Neutrophil (primary cell): ENCODE measurements around the gene ICAM2.
A peak's percentile ranks its signal among the peaks of the same experiment; 100 is the strongest.

Experiments used
- H3K27ac ChIP-seq: fragments of 200-600 bp; sonication (generic); 2 replicates; pipeline ENCODE4 v1.5.1; 2016; ENCODE audit warnings: mild to moderate bottlenecking, moderate library complexity
- H3K27me3 ChIP-seq: fragments of 200-600 bp; sonication (generic); 2 replicates; pipeline ENCODE4 v1.6.0; 2016; ENCODE audit warnings: mild to moderate bottlenecking
- H3K36me3 ChIP-seq: fragments of 200-600 bp; sonication (generic); 2 replicates; pipeline ENCODE4 v1.5.1; 2017
- H3K4me1 ChIP-seq, 2 experiments: fragments of 200-600 bp in 1 of 2; sonication (generic) in 1 of 2; 1 replicate in 1 of 2; 2 replicates in 1 of 2; pipeline versions ENCODE4 v1.5.1 to v1.6.1; 2013 to 2016; ENCODE audit warnings: low read depth in 1 of 2, low read length in 1 of 2, mild to moderate bottlenecking in 1 of 2, moderate library complexity in 1 of 2; ENCODE audit not compliant: control insufficient read depth in 1 of 2, insufficient read depth in 1 of 2
- H3K4me3 ChIP-seq, 2 experiments: fragments of 200-600 bp in 1 of 2; sonication (generic) in 1 of 2; 1 replicate in 1 of 2; 2 replicates in 1 of 2; pipeline ENCODE4 v1.5.1; 2013 to 2016; ENCODE audit warnings: low read depth in 1 of 2, low read length in 1 of 2, mild to moderate bottlenecking in 1 of 2, moderate library complexity in 1 of 2
- H3K9me3 ChIP-seq: fragments of 200-600 bp; sonication (generic); 2 replicates; pipeline ENCODE4 v1.5.1; 2016
- TF ChIP-seq, protein P1 (sequence below): fragments of 200-600 bp; sonication (generic); IDR thresholded peaks from 2 replicates; pipeline ENCODE4 v1.5.1; 2016; ENCODE audit warnings: antibody characterized with exemption

The ICAM2 gene

DNA sequence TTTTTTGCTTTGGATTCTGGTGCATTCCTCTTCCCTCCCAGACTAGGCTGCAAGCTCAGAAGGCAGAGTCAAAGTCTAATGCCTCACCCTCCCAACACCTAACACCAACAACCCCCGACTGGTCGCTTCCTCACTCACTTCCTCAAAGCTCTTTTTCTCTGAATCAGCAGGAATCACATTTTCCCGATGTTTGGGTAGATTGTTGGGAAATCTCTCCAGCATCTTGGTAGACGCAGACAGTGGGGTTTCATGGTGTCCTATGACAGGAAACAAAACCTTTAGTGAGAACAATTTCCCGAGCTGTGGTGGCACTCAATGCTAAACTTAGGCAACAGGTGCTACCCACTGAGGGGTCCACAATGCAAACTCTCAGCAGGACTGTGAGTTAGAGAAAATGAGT, 39.9 kb upstream of the ICAM2 start:
- peak overlapping the region; percentile 8 for H3K27ac ChIP-seq
- H3K27me3 ChIP-seq = no peaks in the 10 kb centered on the region
- peaks cover 7 to 15% of the 10 kb centered on the region in 2 experiments for H3K4me1 ChIP-seq
- no peaks in the 10 kb centered on the region for H3K9me3 ChIP-seq
- H3K4me3 ChIP-seq = no peak overlapping the region
- TF ChIP-seq, protein P1, sequence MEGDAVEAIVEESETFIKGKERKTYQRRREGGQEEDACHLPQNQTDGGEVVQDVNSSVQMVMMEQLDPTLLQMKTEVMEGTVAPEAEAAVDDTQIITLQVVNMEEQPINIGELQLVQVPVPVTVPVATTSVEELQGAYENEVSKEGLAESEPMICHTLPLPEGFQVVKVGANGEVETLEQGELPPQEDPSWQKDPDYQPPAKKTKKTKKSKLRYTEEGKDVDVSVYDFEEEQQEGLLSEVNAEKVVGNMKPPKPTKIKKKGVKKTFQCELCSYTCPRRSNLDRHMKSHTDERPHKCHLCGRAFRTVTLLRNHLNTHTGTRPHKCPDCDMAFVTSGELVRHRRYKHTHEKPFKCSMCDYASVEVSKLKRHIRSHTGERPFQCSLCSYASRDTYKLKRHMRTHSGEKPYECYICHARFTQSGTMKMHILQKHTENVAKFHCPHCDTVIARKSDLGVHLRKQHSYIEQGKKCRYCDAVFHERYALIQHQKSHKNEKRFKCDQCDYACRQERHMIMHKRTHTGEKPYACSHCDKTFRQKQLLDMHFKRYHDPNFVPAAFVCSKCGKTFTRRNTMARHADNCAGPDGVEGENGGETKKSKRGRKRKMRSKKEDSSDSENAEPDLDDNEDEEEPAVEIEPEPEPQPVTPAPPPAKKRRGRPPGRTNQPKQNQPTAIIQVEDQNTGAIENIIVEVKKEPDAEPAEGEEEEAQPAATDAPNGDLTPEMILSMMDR = no peak
- peaks cover 91% of the 10 kb centered on the region for H3K36me3 ChIP-seq

DNA sequence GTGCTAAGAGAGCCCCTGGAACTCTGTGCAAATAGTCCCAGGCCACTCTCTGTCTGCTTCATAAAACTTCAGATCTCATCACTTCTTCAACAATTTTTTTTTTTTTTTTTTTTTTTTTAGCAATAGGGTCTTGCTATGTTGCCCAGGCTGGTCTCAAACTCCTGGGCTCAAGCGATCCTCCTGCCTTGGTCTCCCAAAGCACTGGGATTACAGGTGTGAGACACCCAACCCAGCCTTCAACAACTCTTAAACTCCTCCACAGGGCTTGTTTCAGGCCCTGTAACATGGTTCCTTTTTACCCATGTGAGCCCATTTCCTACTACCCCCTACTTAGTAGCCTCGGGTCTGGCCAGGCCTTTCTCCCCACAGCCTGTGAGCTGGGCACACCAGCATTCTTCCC, 39.3 kb upstream of the ICAM2 start:
- Histone ChIP-seq H3K4me3 (no peak overlapping the region), H3K9me3 (no peaks in the 10 kb centered on the region), H3K27ac (peak overlapping the region; percentile 8), H3K4me1 (peaks cover 7 to 15% of the 10 kb centered on the region in 2 experiments), H3K27me3 (no peaks in the 10 kb centered on the region), H3K36me3 (peaks cover 91% of the 10 kb centered on the region)
- TF ChIP-seq, protein P1 = no peak

DNA sequence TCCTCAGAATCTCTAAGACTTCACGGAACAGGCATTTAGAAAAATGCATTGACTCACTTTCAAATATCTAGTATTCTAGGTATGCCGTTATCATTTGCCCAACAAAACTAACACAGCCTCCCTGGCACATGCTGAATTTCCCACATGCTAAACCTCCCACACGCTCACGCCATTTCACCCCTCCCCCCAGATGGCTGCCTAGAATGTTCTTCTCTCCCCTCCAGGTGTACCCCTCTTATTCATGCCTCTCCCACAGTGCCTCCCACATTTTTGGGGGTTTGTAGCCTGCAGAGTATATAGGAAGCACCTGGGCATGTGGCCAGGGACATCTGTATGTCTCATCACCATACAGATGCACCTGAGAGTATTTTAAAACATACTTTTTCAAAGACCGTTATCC, 38.2 kb upstream of the ICAM2 start:
- TF ChIP-seq, protein P1 = no peak
- no peak overlapping the region for H3K4me3 ChIP-seq
- H3K4me1 ChIP-seq = peaks cover under 1 to 8% of the 10 kb centered on the region in 2 experiments
- peaks cover 91% of the 10 kb centered on the region for H3K36me3 ChIP-seq
- no peak overlapping the region for H3K27ac ChIP-seq
- no peaks in the 10 kb centered on the region for H3K27me3 ChIP-seq
- H3K9me3 ChIP-seq = no peaks in the 10 kb centered on the region

DNA sequence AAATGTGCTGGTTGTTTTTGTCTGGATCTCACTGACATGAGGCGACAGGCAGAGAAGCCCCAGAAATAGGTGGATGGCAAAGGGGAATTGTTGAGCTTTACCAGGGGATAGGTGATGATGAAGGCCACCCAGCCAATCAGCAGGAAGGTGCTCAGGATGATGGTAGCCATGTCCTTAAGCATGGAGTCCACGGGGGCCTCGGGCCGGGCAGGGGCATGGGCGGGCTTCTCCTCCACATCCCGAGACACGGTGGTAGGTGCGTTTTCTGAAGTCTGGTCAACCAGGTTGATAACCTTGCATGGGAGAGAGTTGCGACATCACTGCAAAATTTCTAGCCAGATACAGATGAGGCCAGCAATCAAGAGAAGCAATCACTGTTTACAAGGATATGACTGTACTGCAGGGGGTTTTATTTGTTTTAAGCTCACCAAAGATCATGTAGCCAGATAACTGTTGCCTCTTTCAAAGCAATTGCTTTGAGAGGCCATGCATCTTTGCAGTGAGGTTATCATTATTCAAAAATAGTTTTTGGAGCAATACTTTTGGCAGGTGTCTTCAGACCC, 37.3 kb upstream of the ICAM2 start:
- Histone ChIP-seq H3K9me3 (no peaks in the 10 kb centered on the region), H3K27me3 (no peaks in the 10 kb centered on the region), H3K4me1 (no peaks in the 10 kb centered on the region), H3K36me3 (peaks cover 92% of the 10 kb centered on the region), H3K4me3 (no peak overlapping the region), H3K27ac (no peak overlapping the region)
- TF ChIP-seq, protein P1 = no peak

DNA sequence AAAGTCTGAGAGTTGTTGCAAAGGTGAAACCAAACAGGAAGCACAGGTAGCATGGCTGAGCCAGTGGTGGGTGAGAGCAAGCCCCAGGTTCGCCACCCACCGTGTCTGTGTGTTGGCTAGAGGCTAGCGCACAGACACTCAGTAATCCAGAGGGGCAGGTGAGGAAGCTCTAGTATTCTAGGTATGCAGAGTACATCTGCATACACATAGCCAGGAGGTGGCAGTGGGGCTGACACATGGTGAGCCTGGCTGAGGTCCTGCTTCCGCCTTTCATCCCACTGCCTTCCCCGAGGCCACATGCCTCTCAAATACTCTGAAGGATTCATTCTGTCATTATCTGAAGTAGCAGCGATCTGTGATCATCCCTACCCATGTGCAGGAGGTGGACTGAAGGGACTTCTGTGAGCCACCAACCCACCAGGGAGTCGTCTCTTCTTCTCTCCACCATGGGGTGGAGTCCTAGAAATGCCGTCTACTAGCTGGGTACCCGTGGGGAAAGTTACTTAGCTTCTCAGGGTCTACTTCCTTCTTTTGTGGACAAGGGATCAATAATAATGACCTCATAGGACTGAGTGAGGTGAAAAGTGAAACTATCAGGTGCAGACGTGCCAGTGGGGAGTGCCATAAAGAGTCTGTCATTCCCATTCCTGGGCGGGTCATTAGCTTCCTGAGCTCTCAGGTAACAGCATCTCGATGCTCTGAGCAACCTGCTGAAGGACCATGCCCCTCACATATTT, 36.0 kb upstream of the ICAM2 start:
- H3K4me3 ChIP-seq = no peak overlapping the region
- H3K4me1 ChIP-seq = no peaks in the 10 kb centered on the region
- no peaks in the 10 kb centered on the region for H3K27me3 ChIP-seq
- TF ChIP-seq, protein P1 = no peak
- H3K9me3 ChIP-seq = no peaks in the 10 kb centered on the region
- peaks cover 99% of the 10 kb centered on the region for H3K36me3 ChIP-seq
- no peak overlapping the region for H3K27ac ChIP-seq
